HEK293 (cell line): ENCODE data around the gene USP1.

Experiments
- CTCF ChIP-seq: fragments of 450-650 bp; formaldehyde crosslinking; IDR thresholded peaks from 2 replicates; pipeline ENCODE4 v1.5.1; 2016; ENCODE audit warnings: missing biosample characterization, missing genetic modification characterization
- HIC1 ChIP-seq: fragments of 450-650 bp; formaldehyde crosslinking; IDR thresholded peaks from 2 replicates; pipeline ENCODE4 v1.5.1; 2016; ENCODE audit warnings: missing biosample characterization, missing genetic modification characterization
- PRDM1 ChIP-seq: fragments of 450-650 bp; formaldehyde crosslinking; IDR thresholded peaks from 2 replicates; pipeline ENCODE4; 2016; ENCODE audit warnings: missing biosample characterization, missing genetic modification characterization
- REST ChIP-seq: fragments of 450-650 bp; formaldehyde crosslinking; IDR thresholded peaks from 2 replicates; pipeline ENCODE4 v1.5.1; 2016; ENCODE audit warnings: missing biosample characterization, missing genetic modification characterization
- TSHZ1 ChIP-seq: fragments of 450-650 bp; formaldehyde crosslinking; IDR thresholded peaks from 2 replicates; pipeline ENCODE4 v1.5.1; 2016; ENCODE audit warnings: missing biosample characterization, missing genetic modification characterization, borderline replicate concordance
- ZBTB48 ChIP-seq: fragments of 450-650 bp; formaldehyde crosslinking; IDR thresholded peaks from 2 replicates; pipeline ENCODE4 v1.5.1; 2016; ENCODE audit warnings: missing biosample characterization, missing genetic modification characterization
- ZNF704 ChIP-seq: fragments of 450-650 bp; formaldehyde crosslinking; IDR thresholded peaks from 2 replicates; pipeline ENCODE4 v1.5.1; 2016; ENCODE audit warnings: missing biosample characterization, missing genetic modification characterization

- TF ChIP-seq ZBTB48 (tag by site-specific recombination) (no peak), TSHZ1 (no peak), REST (tag by site-specific recombination) (no peak), ZNF704 (tag by site-specific recombination) (no peak), CTCF (tag by site-specific recombination) (no peak), HIC1 (tag by site-specific recombination) (no peak), PRDM1 (tag by site-specific recombination) (no peak)
These were observed 41.6 kb upstream of the USP1 start for GRCh38 chr1:62395291-62395690.
